CD14-positive monocyte (primary cell): ENCODE measurements around the gene ARHGAP15. TPM values are rescaled to one million over a fixed set of nuclear protein-coding genes. Genes with fewer than 3 reads are reported as not detected.

Experiments
- DNase-seq, 3 donors: peaks; one replicate each; pipeline ENCODE4 v3.0.0-alpha.2; 2011 to 2022
- H2AFZ ChIP-seq: 2 replicates; pipeline ENCODE4 v1.6.0; 2012; ENCODE audit warnings: mild to moderate bottlenecking, low read depth, low read length, inconsistent platforms; ENCODE audit not compliant: insufficient read depth, poor library complexity, severe bottlenecking
- H3K27ac ChIP-seq, 2 donors: 1 replicate in 1 of 2; 2 replicates in 1 of 2; pipeline ENCODE4 v1.5.1; 2012 to 2013; ENCODE audit warnings: low read length in 2 of 2, control low read depth in 1 of 2, inconsistent platforms in 1 of 2, low read depth in 1 of 2, mild to moderate bottlenecking in 1 of 2
- H3K27me3 ChIP-seq, 2 donors: one replicate each; pipeline versions ENCODE4 v1.6.0 to v1.6.1; 2011 to 2013; ENCODE audit warnings: low read length in 2 of 2; ENCODE audit not compliant: control insufficient read depth in 2 of 2, insufficient read depth in 2 of 2
- H3K36me3 ChIP-seq, 2 donors: replicated peaks in 1 of 2; 1 replicate in 1 of 2; 2 replicates in 1 of 2; pipeline versions ENCODE4 v1.5.1 to v1.6.1; 2012 to 2013; ENCODE audit warnings: low read length in 2 of 2, control low read depth in 1 of 2, inconsistent platforms in 1 of 2, mild to moderate bottlenecking in 1 of 2; ENCODE audit not compliant: insufficient read depth in 2 of 2, control insufficient read depth in 1 of 2
- H3K4me1 ChIP-seq, 2 donors: 1 replicate in 1 of 2; 2 replicates in 1 of 2; pipeline versions ENCODE4 v1.5.1 to v1.6.1; 2012 to 2013; ENCODE audit warnings: low read length in 2 of 2, control low read depth in 1 of 2, inconsistent platforms in 1 of 2, mild to moderate bottlenecking in 1 of 2, moderate library complexity in 1 of 2; ENCODE audit not compliant: insufficient read depth in 2 of 2, control insufficient read depth in 1 of 2
- H3K4me2 ChIP-seq: replicated peaks from 2 replicates; pipeline ENCODE3; 2012; ENCODE audit warnings: low read length, moderate library complexity, mild to moderate bottlenecking; ENCODE audit not compliant: poor library complexity, severe bottlenecking; ENCODE audit errors: extremely low read depth
- H3K4me3 ChIP-seq, 3 experiments: fragments of 200-600 bp in 1 of 3; sonication (generic) in 1 of 3; replicated peaks in 1 of 3; 1 replicate in 2 of 3; 2 replicates in 1 of 3; pipeline ENCODE4 v1.5.1; 2011 to 2013; ENCODE audit warnings: low read length in 3 of 3, mild to moderate bottlenecking in 3 of 3, control low read depth in 2 of 3, low read depth in 2 of 3, inconsistent platforms in 1 of 3, moderate library complexity in 1 of 3
- H3K79me2 ChIP-seq: 2 replicates; pipeline ENCODE4 v1.6.0; 2012; ENCODE audit warnings: mild to moderate bottlenecking, control low read depth, inconsistent platforms, low read length, moderate library complexity; ENCODE audit not compliant: insufficient read depth
- H3K9ac ChIP-seq: 2 replicates; pipeline ENCODE4 v1.6.0; 2017; ENCODE audit warnings: low read length, mild to moderate bottlenecking; ENCODE audit not compliant: insufficient read depth, poor library complexity, severe bottlenecking
- H3K9me3 ChIP-seq, 2 donors: replicated peaks in 1 of 2; 1 replicate in 1 of 2; 2 replicates in 1 of 2; pipeline versions ENCODE4 v1.5.1 to v1.6.1; 2012 to 2013; ENCODE audit warnings: low read length in 2 of 2, control low read depth in 1 of 2; ENCODE audit not compliant: control insufficient read depth in 1 of 2, insufficient read depth in 1 of 2
- H4K20me1 ChIP-seq: 2 replicates; pipeline ENCODE4 v1.6.0; 2012; ENCODE audit warnings: mild to moderate bottlenecking, low read length, control low read depth, moderate library complexity; ENCODE audit not compliant: insufficient read depth
- H3K27ac Mint-ChIP-seq, 7 donors: one replicate each; pipeline ENCODE4 v1.8.0; 2020; ENCODE audit warnings: mild to moderate bottlenecking in 7 of 7, mixed read lengths in 7 of 7, moderate library complexity in 6 of 7, inconsistent platforms in 2 of 7
- H3K27me3 Mint-ChIP-seq, 3 donors: one replicate each; pipeline ENCODE4 v1.8.0; 2021 to 2022; ENCODE audit warnings: low read depth in 3 of 3, mild to moderate bottlenecking in 3 of 3, mixed read lengths in 3 of 3, moderate library complexity in 3 of 3, inconsistent platforms in 1 of 3
- H3K36me3 Mint-ChIP-seq, 2 donors: one replicate each; pipeline ENCODE4 v1.8.0; 2020; ENCODE audit warnings: mixed read lengths in 2 of 2, inconsistent platforms in 1 of 2, mild to moderate bottlenecking in 1 of 2
- H3K4me1 Mint-ChIP-seq: one replicate; pipeline ENCODE4 v1.8.0; 2020; ENCODE audit warnings: mild to moderate bottlenecking, mixed read lengths
- H3K4me3 Mint-ChIP-seq, 2 donors: one replicate each; pipeline ENCODE4 v1.8.0; 2020; ENCODE audit warnings: mild to moderate bottlenecking in 2 of 2, mixed read lengths in 2 of 2, moderate library complexity in 1 of 2
- H3K9me3 Mint-ChIP-seq, 7 donors: one replicate each; pipeline ENCODE4 v1.8.0; 2020 to 2022; ENCODE audit warnings: mixed read lengths in 7 of 7, mild to moderate bottlenecking in 6 of 7, moderate library complexity in 6 of 7, inconsistent platforms in 2 of 7
- WGBS: methylation state at CpG from one replicate; pipeline ENCODE4 v1.1.5; 2013; ENCODE audit warnings: missing lambda C conversion rate; ENCODE audit not compliant: insufficient coverage; 5-methylcytosine and 5-hydroxymethylcytosine counted together
- intact Hi-C, 2 donors: fragments of 100-400 bp; cut with micrococcal nuclease; formaldehyde crosslinking; loops; one replicate each; pipeline versions ENCODE4 v1.15.0 to v1.15.1; 2023
- polyA plus RNA-seq, 3 donors: library from polyadenylated mRNA; depleted of rRNA in 1 of 3; unstranded in 2 of 3; stranded (reverse) in 1 of 3; fragments of 300-500 nt in 2 of 3; fragments of >200 nt in 1 of 3; fragmentation: Illumina TruSeq in 2 of 3; gene quantifications; 1 replicate in 2 of 3; 2 replicates in 1 of 3; pipeline ENCODE4 v1.2.3, GENCODE V29; 2012 to 2021
- TF ChIP-seq, protein P1 (sequence below): fragments of 200-600 bp; IDR thresholded peaks from one replicate; pipeline ENCODE4 v1.8.0; 2022; ENCODE audit warnings: antibody characterized with exemption, mild to moderate bottlenecking

ARHGAP15 gene
- polyA plus RNA-seq, 3 donors = 35.4 to 50.9 (median 50.7) TPM

- Mint-ChIP-seq H3K4me1 (peaks cover 13% of the 10 kb centered on the region), H3K27me3 (no peaks in the 10 kb centered on the region), H3K9me3 (peaks cover 0 to 3% (median 0%) of the 10 kb centered on the region in 7 donors), H3K36me3 (peaks cover 12 to 30% of the 10 kb centered on the region in 2 donors), H3K4me3 (no peak overlapping the region), H3K27ac (no peak overlapping the region)
- H3K79me2 ChIP-seq = no peaks in the 10 kb centered on the region
- peaks cover 0 to 11% of the 10 kb centered on the region in 2 donors for H3K36me3 ChIP-seq
- H2AFZ ChIP-seq = no peak overlapping the region
- H3K9ac ChIP-seq = no peak overlapping the region
- H4K20me1 ChIP-seq = no peaks in the 10 kb centered on the region
- H3K4me2 ChIP-seq = no peak overlapping the region
- no CpG with 5 or more reads among the region's 3 CpGs for WGBS
- peaks cover 0 to 12% of the 10 kb centered on the region in 2 donors for H3K4me1 ChIP-seq
- intact Hi-C loops = no loop called here
- no peaks in the 10 kb centered on the region for H3K27me3 ChIP-seq
- H3K4me3 ChIP-seq = no peak overlapping the region
- no peak overlapping the region for H3K27ac ChIP-seq
- TF ChIP-seq, protein P1, sequence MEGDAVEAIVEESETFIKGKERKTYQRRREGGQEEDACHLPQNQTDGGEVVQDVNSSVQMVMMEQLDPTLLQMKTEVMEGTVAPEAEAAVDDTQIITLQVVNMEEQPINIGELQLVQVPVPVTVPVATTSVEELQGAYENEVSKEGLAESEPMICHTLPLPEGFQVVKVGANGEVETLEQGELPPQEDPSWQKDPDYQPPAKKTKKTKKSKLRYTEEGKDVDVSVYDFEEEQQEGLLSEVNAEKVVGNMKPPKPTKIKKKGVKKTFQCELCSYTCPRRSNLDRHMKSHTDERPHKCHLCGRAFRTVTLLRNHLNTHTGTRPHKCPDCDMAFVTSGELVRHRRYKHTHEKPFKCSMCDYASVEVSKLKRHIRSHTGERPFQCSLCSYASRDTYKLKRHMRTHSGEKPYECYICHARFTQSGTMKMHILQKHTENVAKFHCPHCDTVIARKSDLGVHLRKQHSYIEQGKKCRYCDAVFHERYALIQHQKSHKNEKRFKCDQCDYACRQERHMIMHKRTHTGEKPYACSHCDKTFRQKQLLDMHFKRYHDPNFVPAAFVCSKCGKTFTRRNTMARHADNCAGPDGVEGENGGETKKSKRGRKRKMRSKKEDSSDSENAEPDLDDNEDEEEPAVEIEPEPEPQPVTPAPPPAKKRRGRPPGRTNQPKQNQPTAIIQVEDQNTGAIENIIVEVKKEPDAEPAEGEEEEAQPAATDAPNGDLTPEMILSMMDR = no peak
- DNase-seq = no peak
- H3K9me3 ChIP-seq = no peaks in the 10 kb centered on the region
Observed at GRCh38 chr2:143452817-143453451, 323.7 kb downstream of the ARHGAP15 start.

GRCh38 chr2:143453981-143454511, 324.8 kb downstream of the ARHGAP15 start:
- intact Hi-C loops = no loop called here
- H3K27ac Mint-ChIP-seq = peak overlapping the region in 1 of 7 donors; percentile 32
- no peaks in the 10 kb centered on the region for H4K20me1 ChIP-seq

More at GRCh38 chr2:143453981-143454511, 324.8 kb downstream of the ARHGAP15 start:
- no peak overlapping the region for H3K27ac ChIP-seq
- WGBS = no CpG with 5 or more reads among the region's 2 CpGs
- Mint-ChIP-seq H3K36me3 (peaks cover 14 to 27% of the 10 kb centered on the region in 2 donors), H3K4me3 (no peak overlapping the region), H3K4me1 (peaks cover 13% of the 10 kb centered on the region), H3K9me3 (peaks cover 0 to 3% (median 0%) of the 10 kb centered on the region in 7 donors), H3K27me3 (no peaks in the 10 kb centered on the region)
- no peak overlapping the region for H2AFZ ChIP-seq
- H3K4me2 ChIP-seq = no peak overlapping the region
- no peaks in the 10 kb centered on the region for H3K9me3 ChIP-seq
- H3K27me3 ChIP-seq = no peaks in the 10 kb centered on the region
- H3K36me3 ChIP-seq = peaks cover 0 to 18% of the 10 kb centered on the region in 2 donors
- no peak for DNase-seq
- TF ChIP-seq, protein P1 = no peak
- H3K9ac ChIP-seq = no peak overlapping the region
- H3K79me2 ChIP-seq = no peaks in the 10 kb centered on the region
- H3K4me1 ChIP-seq = peaks cover 0 to 12% of the 10 kb centered on the region in 2 donors
- H3K4me3 ChIP-seq = no peak overlapping the region
